GM12874 (cell line): ENCODE data around the gene NOD2.

ENCODE experiments used
- TF ChIP-seq, protein P1 (sequence below): IDR thresholded peaks from 2 replicates; pipeline ENCODE4 v1.5.1; 2011; ENCODE audit warnings: low read depth, mild to moderate bottlenecking, control low read depth, low read length, moderate library complexity; ENCODE audit not compliant: insufficient read depth

Gene NOD2

DNA sequence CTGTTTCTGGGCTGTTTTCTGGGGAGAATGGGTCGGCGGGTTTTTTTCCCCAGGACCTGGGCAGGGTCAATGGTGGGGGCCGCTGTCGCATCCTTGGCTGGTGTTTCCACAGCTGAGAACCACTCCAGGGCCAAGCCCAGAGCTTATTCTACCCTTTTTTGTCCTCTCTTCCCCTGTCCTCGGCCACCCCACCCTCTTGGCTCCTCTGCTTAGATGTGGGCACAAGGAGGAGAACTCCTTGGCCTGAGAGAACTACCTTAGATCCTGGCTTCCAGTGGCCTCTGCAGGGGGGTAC is 4.0 kb downstream of the NOD2 start:
- TF ChIP-seq, protein P1, sequence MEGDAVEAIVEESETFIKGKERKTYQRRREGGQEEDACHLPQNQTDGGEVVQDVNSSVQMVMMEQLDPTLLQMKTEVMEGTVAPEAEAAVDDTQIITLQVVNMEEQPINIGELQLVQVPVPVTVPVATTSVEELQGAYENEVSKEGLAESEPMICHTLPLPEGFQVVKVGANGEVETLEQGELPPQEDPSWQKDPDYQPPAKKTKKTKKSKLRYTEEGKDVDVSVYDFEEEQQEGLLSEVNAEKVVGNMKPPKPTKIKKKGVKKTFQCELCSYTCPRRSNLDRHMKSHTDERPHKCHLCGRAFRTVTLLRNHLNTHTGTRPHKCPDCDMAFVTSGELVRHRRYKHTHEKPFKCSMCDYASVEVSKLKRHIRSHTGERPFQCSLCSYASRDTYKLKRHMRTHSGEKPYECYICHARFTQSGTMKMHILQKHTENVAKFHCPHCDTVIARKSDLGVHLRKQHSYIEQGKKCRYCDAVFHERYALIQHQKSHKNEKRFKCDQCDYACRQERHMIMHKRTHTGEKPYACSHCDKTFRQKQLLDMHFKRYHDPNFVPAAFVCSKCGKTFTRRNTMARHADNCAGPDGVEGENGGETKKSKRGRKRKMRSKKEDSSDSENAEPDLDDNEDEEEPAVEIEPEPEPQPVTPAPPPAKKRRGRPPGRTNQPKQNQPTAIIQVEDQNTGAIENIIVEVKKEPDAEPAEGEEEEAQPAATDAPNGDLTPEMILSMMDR: no peak

DNA sequence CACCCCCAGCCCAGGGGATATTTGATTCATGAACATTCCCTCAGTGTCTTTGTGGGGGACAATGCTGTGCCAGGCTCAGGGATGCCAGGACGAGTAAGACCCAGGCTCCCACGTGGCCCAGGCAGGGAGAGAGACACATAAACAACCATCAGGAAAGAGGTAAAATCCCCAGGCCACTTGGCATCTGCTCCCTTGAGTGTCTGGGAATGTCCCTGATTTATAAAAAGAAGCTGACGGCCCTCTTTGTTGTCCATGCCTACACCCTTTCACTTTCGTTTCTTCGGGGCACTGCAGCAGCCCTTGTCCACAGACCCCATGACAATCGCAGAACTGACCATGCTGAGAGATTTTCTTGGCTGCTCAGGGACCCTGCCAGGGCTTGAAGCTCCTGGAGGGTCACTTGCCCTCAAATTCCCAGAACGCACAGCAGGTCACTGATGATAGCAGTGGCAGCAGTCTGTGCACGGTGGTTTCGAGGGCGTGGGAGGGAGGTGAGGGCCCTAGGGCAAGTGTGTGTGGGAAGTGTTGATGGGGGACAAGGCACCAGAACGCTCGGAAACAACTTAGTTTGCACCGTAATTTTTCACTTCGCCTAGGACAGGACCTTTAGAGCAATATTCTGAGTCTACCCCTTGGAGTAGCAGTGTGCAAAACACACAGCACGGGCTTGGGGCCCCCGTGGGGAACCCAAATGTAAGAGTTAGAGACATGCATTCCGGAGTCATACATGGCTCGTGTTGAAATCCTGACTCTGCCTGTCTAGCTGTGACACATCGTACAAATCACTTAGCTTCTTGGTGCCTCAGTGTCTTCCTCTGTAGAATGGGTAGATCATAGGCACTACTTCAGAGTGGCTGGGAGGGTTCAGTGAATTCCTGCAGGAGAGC is 4.7 kb downstream of the NOD2 start:
- TF ChIP-seq, protein P1: no peak

DNA sequence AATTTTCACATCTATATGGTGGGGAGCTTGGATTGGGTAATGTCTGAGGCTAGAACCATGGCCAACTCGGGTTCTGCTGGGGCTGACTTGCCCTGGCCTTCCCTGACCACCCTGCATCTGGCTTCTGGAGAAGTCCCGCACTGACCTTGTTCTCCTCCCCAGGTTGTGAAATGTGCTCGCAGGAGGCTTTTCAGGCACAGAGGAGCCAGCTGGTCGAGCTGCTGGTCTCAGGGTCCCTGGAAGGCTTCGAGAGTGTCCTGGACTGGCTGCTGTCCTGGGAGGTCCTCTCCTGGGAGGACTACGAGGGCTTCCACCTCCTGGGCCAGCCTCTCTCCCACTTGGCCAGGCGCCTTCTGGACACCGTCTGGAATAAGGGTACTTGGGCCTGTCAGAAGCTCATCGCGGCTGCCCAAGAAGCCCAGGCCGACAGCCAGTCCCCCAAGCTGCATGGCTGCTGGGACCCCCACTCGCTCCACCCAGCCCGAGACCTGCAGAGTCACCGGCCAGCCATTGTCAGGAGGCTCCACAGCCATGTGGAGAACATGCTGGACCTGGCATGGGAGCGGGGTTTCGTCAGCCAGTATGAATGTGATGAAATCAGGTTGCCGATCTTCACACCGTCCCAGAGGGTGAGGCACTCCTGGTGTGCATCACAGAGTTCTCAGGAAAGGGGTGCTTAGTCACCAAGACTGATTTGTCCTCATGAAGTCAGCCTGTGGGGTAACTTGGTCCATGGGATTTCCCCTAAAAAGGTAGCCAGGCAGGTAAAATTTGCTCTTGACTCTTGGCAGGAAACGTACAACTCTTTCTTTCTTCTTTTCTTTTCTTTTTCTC is 6.1 kb downstream of the NOD2 start:
- TF ChIP-seq, protein P1: no peak

DNA sequence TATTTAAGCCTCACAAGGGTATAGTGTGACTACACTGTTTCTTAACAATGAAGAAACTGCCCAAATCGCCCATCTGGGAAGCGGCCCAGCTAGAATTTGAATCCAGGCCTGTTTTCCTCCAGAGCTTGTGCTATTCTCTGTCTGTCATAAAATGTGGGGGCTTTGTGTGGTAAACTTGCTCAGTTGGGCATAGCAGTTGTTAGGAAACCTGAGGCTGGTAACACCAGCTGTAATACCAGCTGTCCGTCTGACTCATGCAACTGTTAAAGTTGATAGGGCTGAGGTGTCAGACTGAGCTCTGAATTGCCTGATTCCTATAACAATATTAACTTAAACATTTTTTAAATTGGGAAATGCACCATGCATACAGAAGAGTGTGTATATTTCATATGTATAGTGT is 9.3 kb downstream of the NOD2 start:
- TF ChIP-seq, protein P1: no peak

DNA sequence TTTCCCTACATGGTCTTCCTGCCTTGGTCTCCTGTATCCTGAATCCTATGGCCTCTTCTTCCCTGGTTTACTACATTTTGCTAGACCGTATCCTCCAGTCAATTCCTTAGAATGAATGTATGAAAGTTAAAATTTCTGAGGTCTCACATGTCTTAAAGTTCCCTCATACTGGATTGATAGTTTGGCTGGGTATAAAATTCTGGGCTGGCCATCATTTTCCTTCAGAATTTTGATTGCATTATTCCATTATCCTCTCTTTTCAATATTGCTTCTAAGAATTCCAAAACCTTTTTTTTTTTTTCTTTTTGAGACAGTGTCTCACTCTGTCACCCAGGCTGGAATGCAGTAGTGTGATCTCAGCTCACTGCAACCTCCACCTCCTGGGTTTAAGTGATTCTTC is 10.8 kb downstream of the NOD2 start:
- TF ChIP-seq, protein P1: no peak

DNA sequence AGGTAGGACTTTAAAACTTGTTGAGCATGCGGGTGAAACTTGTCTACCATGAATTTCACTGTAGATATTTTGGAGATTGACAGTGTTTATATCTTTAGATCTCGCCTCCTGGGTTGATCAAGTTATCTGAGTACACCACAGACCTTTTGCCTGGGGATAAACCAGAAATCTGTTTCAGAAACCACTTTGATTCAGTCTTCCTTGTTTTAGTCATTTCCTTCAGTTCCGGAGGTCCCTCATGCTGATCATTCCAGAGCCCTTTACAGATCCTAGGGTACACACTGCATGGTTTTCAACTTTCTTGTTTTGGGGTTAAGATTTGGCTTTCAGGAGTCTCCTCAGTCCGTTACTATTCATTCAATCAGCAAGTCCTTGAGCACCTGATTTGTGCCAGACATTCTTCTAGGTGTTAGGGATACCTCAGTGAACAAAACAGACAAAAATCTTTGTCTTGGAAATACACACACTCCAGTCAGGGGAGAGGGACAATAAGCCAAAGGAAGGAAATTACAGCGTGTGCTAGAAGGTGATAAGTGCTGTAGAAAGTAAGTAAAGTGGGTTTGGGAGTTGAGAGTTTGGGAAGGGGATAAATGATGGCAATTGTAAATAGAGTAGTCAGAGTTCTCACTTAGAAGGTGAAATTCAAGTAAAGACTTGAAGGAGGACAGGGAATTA is 12.2 kb downstream of the NOD2 start:
- TF ChIP-seq, protein P1: no peak

DNA sequence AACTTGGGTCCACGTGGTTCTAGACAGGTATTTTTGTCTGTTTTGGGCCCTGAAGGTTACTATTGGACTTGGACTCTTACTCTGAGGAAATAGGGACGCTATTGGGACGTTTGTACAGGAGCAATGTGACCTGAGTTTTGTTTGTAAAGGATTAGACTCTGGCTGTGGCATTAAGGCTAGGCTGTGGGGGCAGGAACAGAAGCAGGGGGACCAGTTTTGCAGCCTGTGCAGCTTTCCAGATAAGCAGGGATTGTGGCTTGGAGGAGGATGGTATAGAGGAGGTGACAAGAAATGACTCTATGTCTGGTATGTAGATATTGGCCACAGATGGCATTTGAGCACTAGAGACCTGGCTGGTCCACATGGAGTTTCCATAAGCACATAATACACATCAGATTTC is 12.8 kb downstream of the NOD2 start:
- TF ChIP-seq, protein P1: no peak
